Tibial artery (tissue), 4 donors: ENCODE data around the gene SCP2.

ENCODE experiments used
- DNase-seq, 2 donors: peaks; one replicate each; pipeline ENCODE4 v3.0.0-alpha.2; 2019
- H3K27ac ChIP-seq, 2 donors: fragments of 200-600 bp; sonication (generic) in 1 of 2; 1 replicate in 1 of 2; 2 replicates in 1 of 2; pipeline ENCODE4 v1.5.1; 2018 to 2019; ENCODE audit warnings: mild to moderate bottlenecking in 1 of 2
- H3K27me3 ChIP-seq, 2 donors: fragments of 200-600 bp; sonication (generic) in 1 of 2; one replicate each; pipeline versions ENCODE4 v1.5.1 to v1.6.0; 2016 to 2019
- H3K36me3 ChIP-seq, 3 donors: fragments of 200-600 bp; sonication (generic) in 2 of 3; one replicate each; pipeline ENCODE4 v1.5.1; 2016 to 2019; ENCODE audit warnings: mild to moderate bottlenecking in 2 of 3
- H3K4me1 ChIP-seq, 4 donors: fragments of 200-600 bp; sonication (generic) in 2 of 4; 1 replicate in 3 of 4; 2 replicates in 1 of 4; pipeline ENCODE4 v1.5.1; 2016 to 2019
- H3K4me3 ChIP-seq, 2 donors: fragments of 200-600 bp; sonication (generic) in 1 of 2; 1 replicate in 1 of 2; 2 replicates in 1 of 2; pipeline ENCODE4 v1.5.1; 2018 to 2019; ENCODE audit warnings: mild to moderate bottlenecking in 2 of 2
- H3K9me3 ChIP-seq, 3 donors: fragments of 200-600 bp; sonication (generic) in 1 of 3; one replicate each; pipeline ENCODE4 v1.5.1; 2016 to 2019
- CTCF ChIP-seq, 2 experiments: fragments of 200-600 bp in 1 of 2; fragments of 450-650 bp in 1 of 2; IDR thresholded peaks; one replicate each; pipeline ENCODE4 v1.5.1; 2017 to 2019; ENCODE audit warnings: antibody characterized with exemption in 2 of 2, mild to moderate bottlenecking in 1 of 2, moderate library complexity in 1 of 2
- intact Hi-C: fragments of 100-400 bp; cut with DNase I; formaldehyde crosslinking; loops from one replicate; pipeline ENCODE4 v1.15.0; 2023; ENCODE audit warnings: low total_unique reads

The SCP2 gene

GRCh38 chr1:53048960-53049573 lies 122.0 kb downstream of the SCP2 start:
- peaks cover 0 to 35% (median 14%) of the 10 kb centered on the region in 4 donors for H3K4me1 ChIP-seq
- peak overlapping the region; percentile 26 to 65 for H3K27ac ChIP-seq
- no peak for TF ChIP-seq CTCF (IDR thresholded peaks at IDR 0.05)
- no peaks in the 10 kb centered on the region for H3K9me3 ChIP-seq
- H3K4me3 ChIP-seq, result no peak overlapping the region
- intact Hi-C loops, result no loop called here
- no peak for DNase-seq
- H3K36me3 ChIP-seq, result peaks cover 3 to 28% (median 16%) of the 10 kb centered on the region in 3 donors
- no peaks in the 10 kb centered on the region for H3K27me3 ChIP-seq

GRCh38 chr1:53049574-53049967 lies 122.5 kb downstream of the SCP2 start:
- H3K4me1 ChIP-seq, result peaks cover 0 to 35% (median 14%) of the 10 kb centered on the region in 4 donors
- H3K27me3 ChIP-seq, result no peaks in the 10 kb centered on the region
- no peak for DNase-seq
- no peak overlapping the region for H3K4me3 ChIP-seq
- no peak for TF ChIP-seq CTCF (IDR thresholded peaks at IDR 0.05)
- H3K9me3 ChIP-seq, result no peaks in the 10 kb centered on the region
- H3K27ac ChIP-seq, result peak overlapping the region; percentile 26 to 65
- H3K36me3 ChIP-seq, result peaks cover 3 to 25% (median 16%) of the 10 kb centered on the region in 3 donors
- intact Hi-C loops, result no loop called here

- Histone ChIP-seq H3K27me3 (no peaks in the 10 kb centered on the region), H3K4me3 (no peak overlapping the region), H3K27ac (peak overlapping the region; percentile 26 to 65), H3K9me3 (no peaks in the 10 kb centered on the region), H3K36me3 (peaks cover 3 to 25% (median 16%) of the 10 kb centered on the region in 3 donors), H3K4me1 (peaks cover 0 to 35% (median 14%) of the 10 kb centered on the region in 4 donors)
- DNase-seq, result no peak
- intact Hi-C loops, result no loop called here
- TF ChIP-seq CTCF (IDR thresholded peaks at IDR 0.05), result no peak
These were observed 123.2 kb downstream of the SCP2 start for GRCh38 chr1:53050310-53050709.

- TF ChIP-seq CTCF (IDR thresholded peaks at IDR 0.05), result no peak
- H3K36me3 ChIP-seq, result peaks cover 3 to 25% (median 16%) of the 10 kb centered on the region in 3 donors
- intact Hi-C loops, result no loop called here
These were observed 124.6 kb downstream of the SCP2 start for GRCh38 chr1:53051676-53052075.

GRCh38 chr1:53057127-53057526 lies 130.1 kb downstream of the SCP2 start:
- no peak for DNase-seq
- intact Hi-C loops, result no loop called here
- Histone ChIP-seq H3K27me3 (peaks cover 0 to 2% of the 10 kb centered on the region in 2 donors), H3K4me3 (no peak overlapping the region), H3K27ac (no peak overlapping the region), H3K4me1 (peaks cover 0 to 12% (median 11%) of the 10 kb centered on the region in 4 donors), H3K36me3 (peaks cover 1 to 7% (median 6%) of the 10 kb centered on the region in 3 donors), H3K9me3 (no peaks in the 10 kb centered on the region)
- no peak for TF ChIP-seq CTCF (IDR thresholded peaks at IDR 0.05)

More at GRCh38 chr1:53051676-53052075, 124.6 kb downstream of the SCP2 start:
- Histone ChIP-seq H3K4me3 (no peak overlapping the region), H3K4me1 (peaks cover 0 to 35% (median 14%) of the 10 kb centered on the region in 4 donors), H3K27me3 (no peaks in the 10 kb centered on the region), H3K27ac (no peak overlapping the region), H3K9me3 (no peaks in the 10 kb centered on the region)
- no peak for DNase-seq
